ENCODE measurements around the gene INS.
"Not testable (repeated sequence)": the region's sequence is repeated elsewhere in the genome, so short reads cannot be mapped to it uniquely, and the experiment has no call there.

INS gene

DNA sequence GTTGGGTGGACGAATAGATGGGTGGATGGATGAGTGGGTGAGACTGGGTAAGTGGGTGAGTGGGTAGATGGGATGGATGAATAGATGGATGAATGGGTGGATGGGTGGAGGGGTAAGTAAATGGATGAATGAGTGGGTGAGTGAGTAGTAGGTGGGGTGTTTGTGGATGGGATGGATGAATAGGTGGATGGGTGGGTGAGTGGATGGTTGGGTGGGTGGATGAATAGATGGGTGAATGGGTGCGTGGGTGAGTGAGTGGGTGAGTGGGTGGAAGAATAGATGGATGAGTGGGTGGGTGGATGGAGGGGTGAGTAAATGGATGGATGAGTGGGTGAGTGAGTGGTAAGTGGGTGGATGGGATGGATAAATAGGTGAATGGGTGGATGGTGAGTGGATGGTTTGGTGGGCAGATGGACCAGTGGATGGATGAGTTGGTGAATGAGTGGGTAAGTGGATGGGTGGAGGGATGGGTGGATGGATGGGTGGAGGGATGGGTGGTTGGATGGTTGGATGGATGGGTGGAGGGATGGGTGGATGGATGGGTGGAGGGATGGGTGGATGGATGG is 34.4 kb downstream of the INS start:
- TF ChIP-seq POLR2AphosphoS5 (IDR thresholded peaks at IDR 0.05; ENCODE audit: low read depth, low read length) (no peak), POU2F2 (IDR thresholded peaks at IDR 0.05; ENCODE audit: low read depth, low read length) (no peak), PAX5 (IDR thresholded peaks at IDR 0.05; ENCODE audit: insufficient read depth, low read length, severe bottlenecking) (no peak), SPI1 (IDR thresholded peaks at IDR 0.05; ENCODE audit: low read depth, low read length) (no peak), TAF1 (IDR thresholded peaks at IDR 0.05; ENCODE audit: low read depth, low read length) (no peak), POLR2A (IDR thresholded peaks at IDR 0.05; ENCODE audit: low read depth, low read length) (no peak)
- DNase-seq (ENCODE audit: insufficient read length, low spot score) = no peak
- no peak for FAIRE-seq

DNA sequence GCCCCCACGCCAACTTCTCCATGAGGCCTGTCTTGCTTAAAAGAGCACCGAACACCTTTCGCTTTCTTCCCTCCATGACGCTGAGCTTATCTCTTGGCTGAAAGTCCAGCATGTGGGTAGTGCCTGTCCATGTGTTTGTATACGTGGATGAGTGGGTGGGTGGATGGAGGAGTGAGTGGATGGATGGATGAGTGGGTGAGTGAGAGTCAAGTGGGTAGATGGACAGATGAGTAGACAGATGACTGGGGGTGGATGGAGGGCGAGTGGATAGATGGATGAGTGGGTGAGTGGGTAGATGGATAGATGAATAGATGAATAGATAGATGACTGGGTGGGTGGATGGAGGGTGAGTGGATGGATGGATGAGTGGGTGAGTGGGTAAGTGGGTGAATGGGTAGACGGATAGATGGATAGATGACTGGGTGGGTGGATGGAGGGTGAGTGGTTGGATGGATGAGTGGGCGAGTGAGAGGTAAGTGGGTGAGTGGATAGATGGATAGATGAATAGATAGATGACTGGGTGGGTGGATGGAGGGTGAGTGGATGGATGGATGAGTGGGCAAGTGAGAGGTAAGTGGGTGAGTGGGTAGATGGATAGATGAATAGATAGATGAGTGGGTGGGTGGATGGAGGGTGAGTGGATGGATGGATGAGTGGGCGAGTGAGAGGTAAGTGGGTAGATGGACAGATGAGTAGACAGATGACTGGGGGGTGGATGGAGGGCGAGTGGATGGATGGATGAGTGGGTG is 36.1 kb downstream of the INS start:
- FAIRE-seq; DNase-seq (ENCODE audit: insufficient read length, low spot score): not testable (repeated sequence)

DNA sequence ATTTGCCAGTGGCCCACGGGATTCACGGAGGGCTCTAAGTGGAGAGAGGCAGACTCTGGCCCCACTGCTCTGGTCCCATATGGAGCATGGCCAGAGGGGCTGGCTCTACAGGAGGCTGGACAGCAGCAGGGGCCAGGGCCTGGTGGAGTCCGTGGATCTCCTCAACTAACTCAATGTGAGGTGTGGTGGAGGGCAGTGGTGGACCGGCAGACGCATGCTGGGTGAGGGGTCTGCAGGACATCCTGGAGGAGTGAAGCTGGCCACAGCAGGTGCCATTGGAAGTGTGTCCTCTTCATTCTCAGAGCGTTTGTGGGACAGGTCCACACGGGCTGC is 37.4 kb downstream of the INS start:
- FAIRE-seq = no peak

DNA sequence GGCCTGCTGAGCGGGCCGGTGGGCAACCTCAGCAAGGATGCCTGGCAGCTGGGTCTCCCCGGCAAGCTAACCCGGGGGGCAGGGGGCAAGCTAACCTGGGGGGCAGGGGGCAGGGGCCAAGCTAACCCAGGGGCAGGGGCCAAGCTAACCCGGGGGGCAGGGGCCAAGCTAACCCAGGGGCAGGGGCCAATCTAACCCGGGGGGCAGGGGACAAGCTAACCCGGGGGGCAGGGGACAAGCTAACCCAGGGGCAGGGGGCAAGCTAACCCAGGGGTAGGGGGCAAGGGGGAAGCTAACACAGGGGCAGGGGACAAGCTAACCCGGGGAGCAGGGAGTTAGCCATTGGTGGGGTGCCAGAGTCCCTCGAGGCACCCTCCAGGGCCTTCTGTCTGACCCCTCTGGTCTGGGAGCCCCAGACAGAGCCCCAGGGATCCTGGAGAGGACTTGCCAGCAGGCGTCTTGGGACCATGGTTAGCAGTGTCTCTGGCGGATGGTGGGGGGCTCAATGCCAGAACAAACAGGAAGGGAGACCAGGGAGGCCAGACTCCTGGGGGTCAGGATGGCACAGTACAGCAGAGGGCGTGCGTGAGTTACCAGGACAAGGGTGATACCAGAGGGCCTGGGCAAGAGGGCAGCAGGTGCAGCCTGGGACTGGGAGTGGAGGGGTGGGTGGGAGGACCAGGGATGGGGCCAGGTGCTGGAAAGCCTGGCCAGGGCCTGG is 37.9 kb downstream of the INS start:
- TF ChIP-seq POLR2AphosphoS5 (IDR thresholded peaks at IDR 0.05; ENCODE audit: low read depth, low read length) (no peak), POLR2A (IDR thresholded peaks at IDR 0.05; ENCODE audit: low read depth, low read length) (no peak), SPI1 (IDR thresholded peaks at IDR 0.05; ENCODE audit: low read depth, low read length) (no peak), TAF1 (IDR thresholded peaks at IDR 0.05; ENCODE audit: low read depth, low read length) (no peak), PAX5 (IDR thresholded peaks at IDR 0.05; ENCODE audit: insufficient read depth, low read length, severe bottlenecking) (no peak), POU2F2 (IDR thresholded peaks at IDR 0.05; ENCODE audit: low read depth, low read length) (no peak)
- FAIRE-seq = no peak
- DNase-seq (ENCODE audit: insufficient read length, low spot score) = no peak

More for the DNA sequence above, 37.4 kb downstream of the INS start:
- DNase-seq (ENCODE audit: insufficient read length, low spot score) = no peak
- no peak for TF ChIP-seq POLR2A (IDR thresholded peaks at IDR 0.05; ENCODE audit: low read depth, low read length)

DNA sequence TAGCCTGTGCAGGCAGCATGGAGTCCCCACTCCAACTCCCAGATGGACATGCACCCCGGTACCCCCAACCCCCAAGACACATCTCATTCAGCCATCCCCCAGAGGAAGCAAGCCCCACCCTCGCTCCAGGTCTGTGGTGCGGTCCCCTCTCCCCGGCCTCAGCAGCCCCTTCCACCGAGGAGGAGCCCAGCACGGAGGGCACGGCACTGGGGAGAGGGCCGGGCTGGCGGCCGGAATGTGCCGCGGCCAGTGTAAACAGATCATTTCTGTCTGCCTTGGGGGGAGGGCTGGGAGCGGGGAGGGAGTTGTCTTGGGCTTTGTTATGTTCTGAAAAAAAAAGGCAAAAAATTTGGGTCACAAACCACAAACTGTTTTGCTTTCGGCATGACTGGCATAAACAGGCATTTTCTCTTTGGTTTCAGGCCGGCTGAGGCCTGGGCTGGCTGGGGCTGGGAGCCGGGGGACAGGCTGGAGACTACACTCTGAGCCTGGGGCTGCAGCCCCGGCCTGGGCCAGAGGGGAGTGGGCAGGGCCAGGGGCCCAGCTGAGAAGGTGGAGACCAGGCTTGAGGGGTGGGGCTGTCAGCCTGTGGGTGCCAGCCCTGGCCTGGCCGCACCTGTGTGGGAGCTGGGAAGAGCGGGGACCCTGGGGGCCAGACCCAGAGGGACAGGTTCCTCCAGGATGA is 38.6 kb downstream of the INS start:
- FAIRE-seq (no peak), DNase-seq (ENCODE audit: insufficient read length, low spot score) (no peak)
- TF ChIP-seq SPI1 (IDR thresholded peaks at IDR 0.05; ENCODE audit: low read depth, low read length) (no peak), PAX5 (IDR thresholded peaks at IDR 0.05; ENCODE audit: insufficient read depth, low read length, severe bottlenecking) (no peak), POLR2AphosphoS5 (IDR thresholded peaks at IDR 0.05; ENCODE audit: low read depth, low read length) (no peak), TAF1 (IDR thresholded peaks at IDR 0.05; ENCODE audit: low read depth, low read length) (no peak), POU2F2 (IDR thresholded peaks at IDR 0.05; ENCODE audit: low read depth, low read length) (no peak), POLR2A (IDR thresholded peaks at IDR 0.05; ENCODE audit: low read depth, low read length) (no peak)

DNA sequence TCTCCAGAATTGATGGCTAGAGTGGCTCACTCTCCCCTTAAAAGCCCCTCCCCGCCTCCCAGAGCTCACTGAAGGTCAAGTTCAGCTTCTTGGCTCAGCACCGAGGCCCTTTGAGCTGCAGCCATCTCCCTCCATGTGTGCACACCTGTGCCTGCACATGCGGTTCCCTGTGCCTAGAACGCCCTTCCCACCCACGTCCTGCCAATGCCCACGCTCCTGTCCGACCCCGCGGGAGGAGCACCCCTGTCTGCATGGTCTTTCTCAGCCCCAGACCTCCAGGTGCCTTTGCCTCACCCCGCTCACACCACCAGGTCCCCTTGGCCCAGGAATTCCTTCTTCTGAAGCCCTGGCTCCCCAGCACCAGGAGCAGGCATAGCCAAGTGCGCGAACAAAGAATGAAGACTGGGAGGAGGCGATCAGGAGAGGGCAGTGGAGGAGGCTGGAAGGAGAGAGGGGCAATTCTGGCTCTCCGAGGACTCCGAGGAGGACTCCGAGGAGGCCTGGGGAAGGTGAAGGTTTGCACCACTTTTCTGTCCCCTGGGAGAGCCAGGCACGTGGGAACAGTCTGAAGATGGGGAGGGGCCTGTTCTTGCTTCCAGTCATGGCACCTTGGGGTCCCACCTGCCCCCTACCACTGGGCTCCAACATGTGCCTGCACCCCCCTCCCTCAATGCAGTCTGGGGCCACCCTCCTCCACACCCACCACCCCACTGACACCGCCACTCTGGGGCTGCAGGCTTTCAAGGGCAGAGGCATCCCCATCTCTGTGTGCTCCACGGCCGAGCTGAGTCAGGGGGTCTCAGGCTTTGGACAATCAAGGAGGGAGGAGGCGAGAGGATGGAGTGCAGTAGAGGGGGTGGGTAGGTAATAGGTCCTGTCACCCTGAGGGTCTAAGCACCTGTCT is 39.5 kb downstream of the INS start:
- DNase-seq (ENCODE audit: insufficient read length, low spot score) (no peak), FAIRE-seq (no peak)
- TF ChIP-seq TAF1 (IDR thresholded peaks at IDR 0.05; ENCODE audit: low read depth, low read length) (no peak), POLR2A (IDR thresholded peaks at IDR 0.05; ENCODE audit: low read depth, low read length) (no peak), PAX5 (IDR thresholded peaks at IDR 0.05; ENCODE audit: insufficient read depth, low read length, severe bottlenecking) (no peak), SPI1 (IDR thresholded peaks at IDR 0.05; ENCODE audit: low read depth, low read length) (no peak), POU2F2 (IDR thresholded peaks at IDR 0.05; ENCODE audit: low read depth, low read length) (no peak), POLR2AphosphoS5 (IDR thresholded peaks at IDR 0.05; ENCODE audit: low read depth, low read length) (no peak)

DNA sequence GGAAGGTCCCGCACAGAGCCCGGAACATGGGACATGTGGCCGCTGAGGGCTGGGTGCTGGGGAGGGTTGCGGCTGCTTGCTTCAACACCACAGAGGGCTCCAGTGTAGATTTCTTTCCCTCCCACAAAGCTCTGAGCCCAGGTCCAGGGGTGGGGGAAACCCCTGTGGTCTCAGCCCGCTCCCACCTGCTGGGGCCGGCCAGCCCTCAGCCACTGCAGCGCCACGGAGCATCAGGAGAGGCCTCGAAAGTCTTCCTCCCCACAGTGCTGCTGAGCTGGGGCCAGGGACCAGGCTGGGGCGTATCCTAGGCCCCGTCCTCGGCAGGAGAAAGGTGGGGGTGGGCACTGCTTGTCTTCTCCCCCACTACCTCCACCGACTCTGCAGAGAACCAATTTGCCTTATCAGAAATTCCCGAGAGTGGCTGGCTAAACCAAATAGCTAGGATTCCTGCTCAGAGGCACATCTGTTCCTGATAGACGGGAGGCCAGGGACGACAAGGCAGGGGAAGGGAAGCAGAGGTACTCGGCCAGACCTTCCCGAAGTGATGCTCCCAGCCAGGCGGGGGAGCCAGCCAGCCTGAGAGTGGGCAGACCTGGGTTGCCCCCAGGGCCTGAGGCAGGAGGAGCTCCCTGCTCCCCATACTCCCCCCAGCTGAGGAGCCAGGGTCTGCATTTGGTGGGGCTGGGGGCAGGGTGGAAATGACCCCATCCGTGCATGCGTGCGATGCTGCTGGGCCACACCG is 40.5 kb downstream of the INS start:
- TF ChIP-seq TAF1 (IDR thresholded peaks at IDR 0.05; ENCODE audit: low read depth, low read length) = no peak
- no peak for TF ChIP-seq PAX5 (IDR thresholded peaks at IDR 0.05; ENCODE audit: insufficient read depth, low read length, severe bottlenecking)
- no peak for TF ChIP-seq POLR2AphosphoS5 (IDR thresholded peaks at IDR 0.05; ENCODE audit: low read depth, low read length)
- TF ChIP-seq SPI1 (IDR thresholded peaks at IDR 0.05; ENCODE audit: low read depth, low read length) = no peak
- FAIRE-seq (no peak), DNase-seq (ENCODE audit: insufficient read length, low spot score) (no peak)

DNA sequence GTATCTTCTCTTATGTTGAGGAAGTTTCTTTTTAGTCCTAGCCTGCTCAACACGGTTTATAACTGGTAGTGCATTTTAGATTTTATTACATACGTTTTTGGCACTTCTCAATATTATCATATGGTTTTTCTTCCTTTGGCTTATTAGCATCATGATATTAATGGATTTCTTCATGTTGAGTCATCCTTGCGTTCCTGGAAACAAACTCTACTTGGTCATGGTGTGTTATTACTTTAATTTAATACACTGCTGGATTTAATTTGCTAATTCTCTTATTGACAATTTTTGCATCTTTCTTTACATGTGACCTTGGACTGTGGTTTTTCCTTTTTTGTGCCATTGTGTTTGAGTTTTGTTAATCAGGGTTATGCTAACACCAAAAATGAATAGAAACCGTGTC is 42.3 kb downstream of the INS start:
- no peak for TF ChIP-seq POU2F2 (IDR thresholded peaks at IDR 0.05; ENCODE audit: low read depth, low read length)
- TF ChIP-seq SPI1 (IDR thresholded peaks at IDR 0.05; ENCODE audit: low read depth, low read length) = no peak
- no peak for TF ChIP-seq TAF1 (IDR thresholded peaks at IDR 0.05; ENCODE audit: low read depth, low read length)
- TF ChIP-seq POLR2A (IDR thresholded peaks at IDR 0.05; ENCODE audit: low read depth, low read length) = no peak
- TF ChIP-seq POLR2AphosphoS5 (IDR thresholded peaks at IDR 0.05; ENCODE audit: low read depth, low read length) = no peak
- no peak for TF ChIP-seq PAX5 (IDR thresholded peaks at IDR 0.05; ENCODE audit: insufficient read depth, low read length, severe bottlenecking)
- DNase-seq (ENCODE audit: insufficient read length, low spot score) = no peak
- no peak for FAIRE-seq

Data from GM12891 (cell line).